ENCODE results near the gene C16orf92.

DNA sequence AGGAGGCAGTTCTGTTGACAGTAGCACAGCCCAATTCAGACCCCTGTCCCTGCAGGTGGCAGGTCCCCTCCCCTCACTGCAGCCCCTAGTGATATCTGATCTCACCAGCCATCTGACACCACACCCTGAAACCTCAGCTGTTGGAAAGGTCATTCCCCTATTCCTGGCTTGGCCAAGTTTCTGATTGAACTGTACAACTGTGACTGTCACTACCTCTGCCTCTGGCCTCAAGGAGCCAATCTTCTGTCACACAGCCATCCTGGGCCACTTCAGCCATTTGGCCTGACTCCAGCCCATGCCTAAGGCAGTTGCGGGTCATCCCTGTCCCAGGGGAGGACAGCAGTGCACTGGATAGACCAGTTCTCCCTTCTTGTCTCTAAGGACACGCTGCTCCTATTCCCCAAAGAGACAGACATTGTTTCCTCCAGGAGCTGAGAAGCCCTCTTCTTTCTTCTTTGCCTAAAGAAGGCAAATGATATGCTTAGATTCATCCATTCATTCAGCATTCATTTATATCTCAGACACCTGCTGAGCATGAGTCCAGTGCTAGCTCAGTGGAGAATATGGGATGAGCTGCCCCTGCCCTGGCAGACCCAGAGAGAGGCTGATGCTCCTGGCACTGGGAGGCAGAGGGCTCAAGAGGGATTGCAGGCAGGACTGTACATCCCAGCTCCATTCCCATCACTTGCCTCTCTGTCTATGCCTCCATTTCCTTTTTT lies 38.0 kb downstream of the C16orf92 start:
- TF ChIP-seq JUN (IDR thresholded peaks at IDR 0.05; ENCODE audit: borderline replicate concordance, insufficient read depth, insufficient read length, low read depth) = no peak
- TF ChIP-seq, protein P1, sequence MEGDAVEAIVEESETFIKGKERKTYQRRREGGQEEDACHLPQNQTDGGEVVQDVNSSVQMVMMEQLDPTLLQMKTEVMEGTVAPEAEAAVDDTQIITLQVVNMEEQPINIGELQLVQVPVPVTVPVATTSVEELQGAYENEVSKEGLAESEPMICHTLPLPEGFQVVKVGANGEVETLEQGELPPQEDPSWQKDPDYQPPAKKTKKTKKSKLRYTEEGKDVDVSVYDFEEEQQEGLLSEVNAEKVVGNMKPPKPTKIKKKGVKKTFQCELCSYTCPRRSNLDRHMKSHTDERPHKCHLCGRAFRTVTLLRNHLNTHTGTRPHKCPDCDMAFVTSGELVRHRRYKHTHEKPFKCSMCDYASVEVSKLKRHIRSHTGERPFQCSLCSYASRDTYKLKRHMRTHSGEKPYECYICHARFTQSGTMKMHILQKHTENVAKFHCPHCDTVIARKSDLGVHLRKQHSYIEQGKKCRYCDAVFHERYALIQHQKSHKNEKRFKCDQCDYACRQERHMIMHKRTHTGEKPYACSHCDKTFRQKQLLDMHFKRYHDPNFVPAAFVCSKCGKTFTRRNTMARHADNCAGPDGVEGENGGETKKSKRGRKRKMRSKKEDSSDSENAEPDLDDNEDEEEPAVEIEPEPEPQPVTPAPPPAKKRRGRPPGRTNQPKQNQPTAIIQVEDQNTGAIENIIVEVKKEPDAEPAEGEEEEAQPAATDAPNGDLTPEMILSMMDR (IDR thresholded peaks at IDR 0.05; ENCODE audit: extremely low read depth in 1 of 2, insufficient read depth in 1 of 2, low read depth in 1 of 2, low read length in 2 of 2) = no peak

All from endothelial cell of umbilical vein (primary cell).